ENCODE results near the gene YPEL4.

DNA sequence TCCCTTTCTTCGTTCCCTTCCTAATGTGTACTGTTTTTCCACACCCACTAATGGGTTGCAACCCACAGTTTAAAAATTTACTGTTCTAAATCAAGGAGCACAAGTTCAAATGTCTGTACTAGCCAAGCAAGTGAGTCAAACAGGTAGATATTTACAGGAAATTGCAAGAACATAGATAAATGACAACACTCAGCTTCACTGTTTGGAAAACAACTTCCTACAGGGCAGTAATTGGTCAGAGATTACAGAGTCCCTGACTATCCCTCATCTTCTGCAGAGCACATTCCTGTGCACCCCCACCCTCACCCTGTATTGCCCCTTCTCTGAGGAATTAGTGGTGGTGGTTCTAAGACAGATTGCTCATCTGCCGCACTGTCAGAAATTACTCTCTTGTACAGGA lies 50.3 kb downstream of the YPEL4 start:
- TF ChIP-seq, protein P1, sequence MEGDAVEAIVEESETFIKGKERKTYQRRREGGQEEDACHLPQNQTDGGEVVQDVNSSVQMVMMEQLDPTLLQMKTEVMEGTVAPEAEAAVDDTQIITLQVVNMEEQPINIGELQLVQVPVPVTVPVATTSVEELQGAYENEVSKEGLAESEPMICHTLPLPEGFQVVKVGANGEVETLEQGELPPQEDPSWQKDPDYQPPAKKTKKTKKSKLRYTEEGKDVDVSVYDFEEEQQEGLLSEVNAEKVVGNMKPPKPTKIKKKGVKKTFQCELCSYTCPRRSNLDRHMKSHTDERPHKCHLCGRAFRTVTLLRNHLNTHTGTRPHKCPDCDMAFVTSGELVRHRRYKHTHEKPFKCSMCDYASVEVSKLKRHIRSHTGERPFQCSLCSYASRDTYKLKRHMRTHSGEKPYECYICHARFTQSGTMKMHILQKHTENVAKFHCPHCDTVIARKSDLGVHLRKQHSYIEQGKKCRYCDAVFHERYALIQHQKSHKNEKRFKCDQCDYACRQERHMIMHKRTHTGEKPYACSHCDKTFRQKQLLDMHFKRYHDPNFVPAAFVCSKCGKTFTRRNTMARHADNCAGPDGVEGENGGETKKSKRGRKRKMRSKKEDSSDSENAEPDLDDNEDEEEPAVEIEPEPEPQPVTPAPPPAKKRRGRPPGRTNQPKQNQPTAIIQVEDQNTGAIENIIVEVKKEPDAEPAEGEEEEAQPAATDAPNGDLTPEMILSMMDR (IDR thresholded peaks at IDR 0.05 in 4 of 5, conservative IDR thresholded peaks at IDR 0.05 in 1 of 5) = no peak
- no peak for TF ChIP-seq POLR2A (IDR thresholded peaks at IDR 0.05)
